ENCODE results near the gene COQ8A. TPM values are rescaled to one million over a fixed set of nuclear protein-coding genes. Genes with fewer than 3 reads are reported as not detected.
"Not testable (repeated sequence)": the region's sequence is repeated elsewhere in the genome, so short reads cannot be mapped to it uniquely, and the experiment has no call there.

The COQ8A gene
- total RNA-seq, 1 experiment from 2014 or later = 39.4 TPM

GRCh38 chr1:226920446-226920894 lies 19.6 kb upstream of the COQ8A start:
- 0 out of 2 replicates have a peak, but pooled peaks cover 3% of the 10 kb centered on the region for H3K4me1 Mint-ChIP-seq
- ChIA-PET CTCF (interaction anchor here (1.2 to 1.6 kb wide), 2 partner anchors 50 to 351 kb away, joined by 3 read pairs; partner anchors contain the start of gene PSEN2), POLR2A (no interaction called here)
- H3K9me3 Mint-ChIP-seq = peaks cover 12% of the 10 kb centered on the region
- ATAC-seq = no peak
- no peak for DNase-seq (ENCODE audit: low spot score)
- H3K27me3 Mint-ChIP-seq (ENCODE audit: low read depth) = no peaks in the 10 kb centered on the region
- 0 out of 2 replicates have a peak, but pooled peaks cover 4% of the 10 kb centered on the region for H3K36me3 Mint-ChIP-seq
- no peak overlapping the region for H3K27ac Mint-ChIP-seq
- H3K4me3 Mint-ChIP-seq = no peak overlapping the region
- 0 out of 2 replicates have a peak, but pooled peaks have one; percentile 25 for TF ChIP-seq GABPB1 (CRISPR knock-in tag; IDR thresholded peaks at IDR 0.05)
- TF ChIP-seq ZNF423 (CRISPR knock-in tag; IDR thresholded peaks at IDR 0.05) = no peak
- TF ChIP-seq USF1 (CRISPR knock-in tag; IDR thresholded peaks at IDR 0.05) = no peak
- no peak for TF ChIP-seq ZNF121 (CRISPR knock-in tag; IDR thresholded peaks at IDR 0.05)
- no peak for TF ChIP-seq SP1 (CRISPR knock-in tag; conservative IDR thresholded peaks at IDR 0.05)
- TF ChIP-seq SMAD4 (CRISPR knock-in tag; IDR thresholded peaks at IDR 0.05) = no peak
- no peak for TF ChIP-seq E2F1 (CRISPR knock-in tag; IDR thresholded peaks at IDR 0.05)
- no peak for TF ChIP-seq MYBL2 (CRISPR knock-in tag; IDR thresholded peaks at IDR 0.05)

GRCh38 chr1:226921504-226921903 lies 18.6 kb upstream of the COQ8A start:
- Mint-ChIP-seq H3K4me3 (no peak overlapping the region), H3K4me1 (0 out of 2 replicates have a peak, but pooled peaks cover 3% of the 10 kb centered on the region), H3K27me3 (ENCODE audit: low read depth) (no peaks in the 10 kb centered on the region), H3K9me3 (peaks cover 13% of the 10 kb centered on the region), H3K36me3 (peaks cover 4% of the 10 kb centered on the region; the same call in 1 of the 2 replicates), H3K27ac (no peak overlapping the region)
- TF ChIP-seq JUN (CRISPR knock-in tag; IDR thresholded peaks at IDR 0.05) (no peak), GRHL2 (CRISPR knock-in tag; IDR thresholded peaks at IDR 0.05; ENCODE audit: insufficient replicate concordance, severe bottlenecking) (no peak), E2F1 (CRISPR knock-in tag; IDR thresholded peaks at IDR 0.05) (no peak), TEAD1 (CRISPR knock-in tag; IDR thresholded peaks at IDR 0.05) (no peak), ATF2 (CRISPR knock-in tag; IDR thresholded peaks at IDR 0.05; ENCODE audit: borderline replicate concordance, low read depth) (no peak), ZNF671 (CRISPR knock-in tag; IDR thresholded peaks at IDR 0.05) (no peak), ZNF121 (CRISPR knock-in tag; IDR thresholded peaks at IDR 0.05) (no peak), CREB1 (CRISPR knock-in tag; IDR thresholded peaks at IDR 0.05) (no peak), FOXP1 (CRISPR knock-in tag; IDR thresholded peaks at IDR 0.05; ENCODE audit: borderline replicate concordance) (no peak), PRRX2 (CRISPR knock-in tag; IDR thresholded peaks at IDR 0.05) (no peak), GTF2I (CRISPR knock-in tag; conservative IDR thresholded peaks at IDR 0.05) (no peak)
- ATAC-seq = no peak
- ChIA-PET CTCF (interaction anchor here (0.7 to 3.0 kb wide), 3 partner anchors 9 to 352 kb away, joined by 3 to 12 read pairs (median 3); no protein-coding TSS in a partner anchor), POLR2A (no interaction called here)
- DNase-seq (ENCODE audit: low spot score) = no peak

GRCh38 chr1:226929260-226930111 lies 10.6 kb upstream of the COQ8A start:
- H3K36me3 Mint-ChIP-seq; H3K27ac Mint-ChIP-seq; ATAC-seq; H3K4me1 Mint-ChIP-seq; H3K4me3 Mint-ChIP-seq; POLR2A ChIA-PET; DNase-seq (ENCODE audit: low spot score); H3K27me3 Mint-ChIP-seq (ENCODE audit: low read depth); CTCF ChIA-PET: not testable (repeated sequence)
- peaks cover 28% of the 10 kb centered on the region for H3K9me3 Mint-ChIP-seq

All from WTC11 (cell line).